HEK293T (cell line): ENCODE results near the gene SLC17A2.

Experiments
- CTCF ChIA-PET: fragments of 350-600 bp; formaldehyde crosslinking; extraction: SDS; loops from one replicate; lab custom pipeline; 2021; ENCODE audit warnings: antibody characterized with exemption, inconsistent platforms; lab: Yijun Ruan, JAX
- POLR2A ChIA-PET: fragments of 350-600 bp; formaldehyde crosslinking; extraction: SDS; loops from one replicate; lab custom pipeline; 2020; ENCODE audit warnings: antibody characterized with exemption, inconsistent platforms; lab: Yijun Ruan, JAX
- DNase-seq: peaks from one replicate; pipeline ENCODE4 v3.0.0; 2012; ENCODE audit warnings: mixed read lengths; ENCODE audit errors: extremely low spot score
- ARNT ChIP-seq: fragments of 450-650 bp; IDR thresholded peaks from 2 replicates; pipeline ENCODE4 v1.6.1; 2017; ENCODE audit warnings: mild to moderate bottlenecking
- BHLHE40 ChIP-seq: fragments of 450-650 bp; IDR thresholded peaks from 2 replicates; pipeline ENCODE4 v1.6.1; 2016; ENCODE audit warnings: mild to moderate bottlenecking, moderate library complexity, borderline replicate concordance
- CTBP1 ChIP-seq: fragments of 450-650 bp; IDR thresholded peaks from 2 replicates; pipeline ENCODE4 v1.6.1; 2016; ENCODE audit warnings: borderline replicate concordance
- ELF4 ChIP-seq: fragments of 450-650 bp; IDR thresholded peaks from 2 replicates; pipeline ENCODE4 v1.6.1; 2017; ENCODE audit warnings: antibody characterized with exemption
- FOXA1 ChIP-seq: fragments of 450-650 bp; IDR thresholded peaks from 2 replicates; pipeline ENCODE4 v1.6.1; 2016; ENCODE audit warnings: mild to moderate bottlenecking
- FOXK2 ChIP-seq: fragments of 450-650 bp; IDR thresholded peaks from 2 replicates; pipeline ENCODE4 v1.6.1; 2016; ENCODE audit warnings: mild to moderate bottlenecking
- FOXM1 ChIP-seq: fragments of 450-650 bp; IDR thresholded peaks from 2 replicates; pipeline ENCODE4 v1.6.1; 2017; ENCODE audit warnings: mild to moderate bottlenecking, borderline replicate concordance
- HDGF ChIP-seq: fragments of 450-650 bp; IDR thresholded peaks from 2 replicates; pipeline ENCODE4 v1.6.1; 2017; ENCODE audit warnings: antibody characterized with exemption, borderline replicate concordance
- L3MBTL2 ChIP-seq: fragments of 450-650 bp; conservative IDR thresholded peaks from 2 replicates; pipeline ENCODE4 v1.6.1; 2016; ENCODE audit warnings: mild to moderate bottlenecking
- LEF1 ChIP-seq: fragments of 450-650 bp; IDR thresholded peaks from 2 replicates; pipeline ENCODE4 v1.6.1; 2017; ENCODE audit warnings: mild to moderate bottlenecking, borderline replicate concordance
- NFRKB ChIP-seq: fragments of 450-650 bp; IDR thresholded peaks from 2 replicates; pipeline ENCODE4 v1.6.1; 2016; ENCODE audit warnings: mild to moderate bottlenecking, moderate library complexity
- PKNOX1 ChIP-seq: fragments of 450-650 bp; IDR thresholded peaks from 2 replicates; pipeline ENCODE4 v1.6.1; 2016
- SP1 ChIP-seq: fragments of 450-650 bp; IDR thresholded peaks from 2 replicates; pipeline ENCODE4 v1.6.1; 2017
- SUZ12 ChIP-seq: fragments of 450-650 bp; IDR thresholded peaks from 2 replicates; pipeline ENCODE4 v1.6.1; 2016; ENCODE audit warnings: mild to moderate bottlenecking
- TARDBP ChIP-seq: fragments of 450-650 bp; IDR thresholded peaks from 2 replicates; pipeline ENCODE4 v1.6.1; 2016
- ZNF384 ChIP-seq: fragments of 450-650 bp; IDR thresholded peaks from 2 replicates; pipeline ENCODE4 v1.6.1; 2016

Gene SLC17A2

DNA sequence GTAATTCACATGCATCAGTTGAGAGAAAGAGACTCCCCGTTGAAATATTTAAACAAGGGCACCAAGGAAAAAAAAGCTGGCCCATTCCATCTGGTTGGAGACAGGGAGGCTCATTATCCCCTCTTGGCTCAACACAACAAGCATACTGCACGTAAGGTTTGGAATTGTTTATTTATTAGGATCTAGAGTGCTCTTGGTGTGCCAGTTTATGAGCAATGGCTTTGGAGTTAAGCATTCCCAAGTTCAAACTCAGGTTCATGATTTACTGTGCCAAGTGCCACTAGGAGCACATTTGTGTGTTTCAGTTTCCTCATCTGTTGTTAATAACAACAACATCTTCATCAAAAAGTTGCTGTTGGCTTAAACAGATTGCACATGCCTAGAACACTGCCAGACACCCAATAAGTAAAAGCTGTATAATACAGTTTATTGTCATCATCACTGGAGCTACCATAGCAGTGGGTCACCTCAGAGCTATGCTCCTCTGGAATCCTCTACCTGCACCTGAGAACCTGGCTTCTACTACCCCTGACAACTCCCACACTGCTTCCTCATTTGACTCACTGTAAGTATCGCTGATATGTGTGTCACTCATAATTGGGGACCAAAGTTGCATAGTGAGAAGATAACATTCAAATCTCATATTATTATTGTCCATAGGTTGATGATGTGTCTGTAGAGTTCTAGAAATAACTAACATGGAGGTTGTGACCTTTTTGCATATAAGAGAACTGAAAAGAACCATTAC, 61.9 kb downstream of the SLC17A2 start:
- CTCF ChIA-PET, result no interaction called here
- DNase-seq, result no peak
- TF ChIP-seq ELF4, result no peak
- POLR2A ChIA-PET, result no interaction called here

DNA sequence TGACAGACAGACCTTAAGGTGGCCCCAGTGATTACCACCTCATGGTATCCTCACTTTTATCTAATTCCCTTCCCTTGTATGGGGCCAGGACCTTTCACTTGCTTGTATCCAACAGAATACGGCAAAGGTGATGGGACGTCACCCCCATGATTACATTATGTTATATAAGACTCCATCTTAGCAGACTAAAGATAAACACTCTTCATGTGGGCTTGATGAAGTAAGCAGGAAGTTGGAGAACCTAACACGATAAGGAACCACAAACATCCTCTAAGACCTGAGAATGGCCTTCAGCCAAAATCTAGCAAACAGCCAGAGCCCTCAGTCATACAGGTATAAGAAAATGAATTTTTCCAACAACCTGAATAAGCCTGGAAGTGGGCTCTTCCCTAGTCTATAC, 64.5 kb downstream of the SLC17A2 start:
- no peak for TF ChIP-seq ELF4
- TF ChIP-seq L3MBTL2, result no peak
- no peak for TF ChIP-seq NFRKB
- no peak for TF ChIP-seq FOXA1
- no peak for TF ChIP-seq SUZ12
- no peak for TF ChIP-seq CTBP1
- TF ChIP-seq BHLHE40, result no peak
- TF ChIP-seq FOXM1, result no peak
- TF ChIP-seq FOXK2, result no peak
- no peak for TF ChIP-seq LEF1
- TF ChIP-seq ARNT, result no peak
- TF ChIP-seq PKNOX1, result no peak
- no peak for TF ChIP-seq HDGF
- TF ChIP-seq SP1, result no peak
- CTCF ChIA-PET, result no interaction called here
- POLR2A ChIA-PET, result no interaction called here
- DNase-seq, result no peak

- POLR2A ChIA-PET, result no interaction called here
- no peak for TF ChIP-seq PKNOX1
- TF ChIP-seq TARDBP, result no peak
- no peak for TF ChIP-seq CTBP1
- TF ChIP-seq FOXA1, result no peak
- no peak for TF ChIP-seq SUZ12
- no peak for TF ChIP-seq ZNF384
- TF ChIP-seq L3MBTL2, result no peak
- TF ChIP-seq HDGF, result no peak
- TF ChIP-seq ARNT, result no peak
- TF ChIP-seq NFRKB, result no peak
- CTCF ChIA-PET, result no interaction called here
- no peak for DNase-seq
These were observed 67.1 kb downstream of the SLC17A2 start for GRCh38 chr6:25863360-25863759.
